GM12892 (cell line): ENCODE data around the gene ADIRF.
"Not testable (repeated sequence)": the region's sequence is repeated elsewhere in the genome, so short reads cannot be mapped to it uniquely, and the experiment has no call there.

Source experiments
- DNase-seq: peaks from one replicate; pipeline ENCODE4 v3.0.0; 2011; ENCODE audit not compliant: insufficient read length
- FAIRE-seq: peaks from 2 replicates; lab custom pipeline; 2011; peaks lifted over from hg19 to GRCh38; lab: Jason Lieb, UNC
- POLR2A ChIP-seq: IDR thresholded peaks from 2 replicates; pipeline ENCODE4 v1.6.1; 2011; ENCODE audit warnings: low read depth, low read length, control low read depth
- POLR2AphosphoS5 ChIP-seq: IDR thresholded peaks from 2 replicates; pipeline ENCODE4 v1.6.1; 2011; ENCODE audit warnings: low read depth, low read length, control low read depth
- TAF1 ChIP-seq: IDR thresholded peaks from 2 replicates; pipeline ENCODE4 v1.6.1; 2011; ENCODE audit warnings: low read depth, mild to moderate bottlenecking, control low read depth, low read length, borderline replicate concordance

Gene ADIRF

GRCh38 chr10:86941426-86941825 lies 26.9 kb upstream of the ADIRF start:
- DNase-seq (no peak), FAIRE-seq (no peak)
- no peak for TF ChIP-seq TAF1
- TF ChIP-seq POLR2AphosphoS5: no peak
- no peak for TF ChIP-seq POLR2A

GRCh38 chr10:86941991-86942421 lies 26.3 kb upstream of the ADIRF start:
- TF ChIP-seq POLR2A (no peak), TAF1 (no peak)
- FAIRE-seq: no peak
- no peak for DNase-seq

DNA sequence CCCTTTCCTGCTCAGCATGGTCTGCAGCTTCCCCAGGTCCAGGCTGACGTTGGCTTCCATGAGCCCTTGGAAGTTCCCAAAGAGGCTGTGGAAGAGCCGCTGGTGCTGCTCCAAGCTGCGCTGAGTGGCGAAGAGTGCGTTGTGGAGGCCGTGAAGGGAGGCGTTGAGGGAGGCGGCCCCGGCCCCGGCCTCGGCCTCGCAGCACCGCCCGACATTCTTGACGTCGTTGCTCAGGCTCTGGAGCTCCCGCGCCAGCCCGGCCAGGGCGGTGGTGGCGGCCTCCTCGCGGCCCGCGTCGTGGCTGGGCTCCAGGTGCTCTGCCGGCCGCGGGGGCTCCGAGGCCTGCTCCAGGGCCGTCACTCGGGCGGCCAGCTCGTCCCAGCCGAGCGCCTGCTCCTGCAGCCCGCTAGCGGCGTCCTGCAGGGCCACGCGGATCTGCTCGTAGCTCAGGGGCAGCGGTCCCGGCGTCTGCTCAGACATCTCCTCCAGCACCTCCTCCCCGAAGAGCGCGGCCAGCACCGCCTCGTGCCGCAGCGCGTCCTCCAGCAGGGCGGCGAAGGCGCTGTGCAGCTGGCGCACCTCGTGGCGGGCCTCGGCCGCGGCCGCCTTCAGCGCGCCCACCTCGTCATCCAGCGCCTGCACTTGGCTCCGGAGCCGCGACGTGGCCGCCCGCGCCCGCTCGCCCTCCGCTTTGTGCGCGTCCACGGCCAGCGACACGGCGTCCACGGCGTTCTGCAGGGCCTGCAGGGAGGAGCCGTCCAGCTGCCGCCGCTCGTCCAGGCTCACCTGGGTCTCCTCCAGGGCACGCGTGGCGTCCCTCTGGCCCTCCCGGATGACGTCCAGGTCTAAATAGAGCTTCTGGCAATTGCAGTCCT lies 25.6 kb upstream of the ADIRF start:
- TF ChIP-seq POLR2AphosphoS5 (no peak), TAF1 (no peak), POLR2A (no peak)
- no peak for FAIRE-seq
- DNase-seq: no peak

DNA sequence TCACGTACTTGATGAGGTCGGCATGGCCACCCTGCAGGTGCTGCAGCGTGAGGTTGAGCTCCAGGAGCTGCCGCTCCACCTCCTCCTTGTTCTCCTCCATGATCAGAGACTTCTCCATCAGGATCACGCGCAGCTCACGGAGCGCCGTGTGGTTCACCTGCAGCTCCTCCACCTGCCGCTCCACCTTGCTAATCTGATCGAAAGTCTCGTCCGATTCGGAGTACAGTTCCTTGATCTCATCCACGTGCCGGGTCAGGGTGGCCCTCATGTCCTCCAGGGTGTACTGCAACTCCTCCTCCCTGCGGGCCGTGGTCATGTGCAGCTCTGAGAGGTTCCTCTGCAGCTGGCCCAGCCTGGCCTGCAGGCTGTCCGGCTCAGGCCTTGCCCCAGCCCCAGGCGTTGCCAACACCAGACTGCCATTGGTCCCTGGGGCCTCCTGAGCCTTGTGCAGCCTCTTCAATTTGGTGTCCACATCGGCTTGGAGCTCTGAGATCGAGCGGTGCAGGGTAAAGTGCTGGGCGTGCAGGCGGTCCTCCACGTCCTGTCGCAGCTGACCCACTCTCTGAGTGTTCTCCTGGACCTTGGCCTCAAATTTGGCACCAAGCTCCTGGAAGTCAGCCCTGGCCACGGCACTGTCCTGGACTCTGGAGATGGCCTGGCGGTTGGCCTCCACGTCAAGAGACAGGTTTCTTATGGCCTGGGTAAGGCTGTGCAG lies 24.8 kb upstream of the ADIRF start:
- FAIRE-seq (no peak), DNase-seq (no peak)
- TF ChIP-seq POLR2AphosphoS5: no peak

- FAIRE-seq (no peak), DNase-seq (no peak)
- no peak for TF ChIP-seq TAF1
- no peak for TF ChIP-seq POLR2AphosphoS5
- no peak for TF ChIP-seq POLR2A
These were observed 24.3 kb upstream of the ADIRF start for GRCh38 chr10:86944031-86944419.

GRCh38 chr10:86944471-86944870 lies 23.8 kb upstream of the ADIRF start:
- TF ChIP-seq POLR2AphosphoS5: no peak
- no peak for TF ChIP-seq POLR2A
- no peak for TF ChIP-seq TAF1
- no peak for FAIRE-seq
- DNase-seq: no peak

GRCh38 chr10:86944907-86945306 lies 23.4 kb upstream of the ADIRF start:
- DNase-seq (no peak), FAIRE-seq (no peak)
- TF ChIP-seq POLR2A (no peak), POLR2AphosphoS5 (no peak), TAF1 (no peak)

GRCh38 chr10:86945361-86946212 lies 22.7 kb upstream of the ADIRF start:
- no peak for DNase-seq
- FAIRE-seq: no peak
- TF ChIP-seq TAF1: no peak
- TF ChIP-seq POLR2AphosphoS5: no peak
- no peak for TF ChIP-seq POLR2A

DNA sequence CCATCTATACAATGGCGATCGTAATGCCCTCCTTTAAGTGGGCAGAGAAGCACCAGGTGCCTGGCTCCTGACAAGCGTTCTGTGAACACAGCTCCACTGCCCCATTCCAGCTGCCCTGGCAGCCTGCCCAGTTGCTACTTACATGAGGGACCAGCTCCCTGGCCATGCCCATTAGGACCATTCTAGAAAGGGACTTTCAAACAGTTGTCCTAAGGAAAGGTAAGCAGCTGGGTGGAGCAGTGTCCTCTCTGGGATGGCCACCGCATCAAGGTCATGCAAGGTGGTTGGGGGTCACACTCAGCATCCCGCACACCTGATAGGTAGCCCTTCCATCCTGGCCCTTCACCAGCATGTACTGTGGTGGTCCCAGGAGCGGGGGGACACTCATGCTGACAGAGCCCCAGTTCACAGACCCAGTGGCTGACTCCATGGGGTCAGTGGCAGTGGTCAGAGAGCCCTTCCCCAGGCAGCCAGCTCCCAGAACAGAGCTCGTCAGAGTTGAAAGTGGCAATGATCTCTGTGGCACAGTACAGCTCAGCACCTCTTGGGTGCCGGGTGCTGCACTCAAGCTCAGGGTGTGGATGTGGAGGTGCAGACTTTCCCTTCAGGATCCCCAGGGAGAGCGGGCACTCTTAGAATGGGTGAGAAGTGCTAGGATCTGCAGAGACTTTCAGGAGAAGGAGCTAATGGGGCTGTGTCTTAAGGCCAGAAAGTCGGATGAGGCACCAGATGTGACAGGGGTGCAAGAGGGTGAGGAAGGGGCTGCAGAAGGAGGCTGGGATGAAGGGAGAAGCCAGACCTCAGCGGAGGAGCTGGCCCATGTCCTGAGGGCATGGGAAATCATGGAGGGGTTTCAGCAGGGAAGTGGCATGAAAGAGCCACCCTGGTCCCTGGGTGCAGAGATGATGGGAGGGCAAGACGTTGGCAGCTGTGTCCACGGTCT lies 21.8 kb upstream of the ADIRF start:
- DNase-seq (no peak), FAIRE-seq (no peak)
- TF ChIP-seq POLR2AphosphoS5: no peak
- no peak for TF ChIP-seq POLR2A
- no peak for TF ChIP-seq TAF1

- FAIRE-seq, DNase-seq: not testable (repeated sequence)
These were observed 20.5 kb upstream of the ADIRF start for GRCh38 chr10:86947806-86948205.
